Right atrium auricular region (tissue), 2 donors: ENCODE measurements around the gene SFR1. TPM values are rescaled to one million over a fixed set of nuclear protein-coding genes. Genes with fewer than 3 reads are reported as not detected.

Experiments
- DNase-seq: peaks from one replicate; pipeline ENCODE4 v3.0.0-alpha.2; 2019; ENCODE audit warnings: low spot score
- H3K27ac ChIP-seq, 2 donors: fragments of 200-600 bp; sonication (generic); 1 replicate in 1 of 2; 2 replicates in 1 of 2; pipeline ENCODE4 v1.5.1; 2016 to 2019
- H3K27me3 ChIP-seq, 2 donors: fragments of 200-600 bp; sonication (generic); one replicate each; pipeline versions ENCODE4 v1.5.1 to v1.6.0; 2017 to 2019
- H3K36me3 ChIP-seq: fragments of 200-600 bp; sonication (generic); one replicate; pipeline ENCODE4 v1.5.1; 2016
- H3K4me1 ChIP-seq, 2 donors: fragments of 200-600 bp; sonication (generic); one replicate each; pipeline versions ENCODE4 v1.5.1 to v1.6.0; 2017 to 2019
- H3K4me3 ChIP-seq, 2 donors: fragments of 200-600 bp; sonication (generic); 1 replicate in 1 of 2; 2 replicates in 1 of 2; pipeline ENCODE4 v1.5.1; 2017 to 2019; ENCODE audit warnings: mild to moderate bottlenecking in 1 of 2, moderate library complexity in 1 of 2
- H3K9me3 ChIP-seq, 2 donors: fragments of 200-600 bp; sonication (generic); one replicate each; pipeline ENCODE4 v1.5.1; 2019
- total RNA-seq, 2 donors: library from RNA; depleted of rRNA; stranded (reverse); fragments of >200 nt; gene quantifications; one replicate each; pipeline ENCODE4 v1.1.0, GENCODE V29; 2016
- TF ChIP-seq, protein P1 (sequence below), 2 donors: fragments of 200-600 bp; sonication (generic); IDR thresholded peaks; one replicate each; pipeline ENCODE4 v1.5.1; 2019; ENCODE audit warnings: antibody characterized with exemption in 2 of 2

SFR1 gene
- total RNA-seq, 2 donors from 2014 or later: 5.3 to 6.0 TPM

DNA sequence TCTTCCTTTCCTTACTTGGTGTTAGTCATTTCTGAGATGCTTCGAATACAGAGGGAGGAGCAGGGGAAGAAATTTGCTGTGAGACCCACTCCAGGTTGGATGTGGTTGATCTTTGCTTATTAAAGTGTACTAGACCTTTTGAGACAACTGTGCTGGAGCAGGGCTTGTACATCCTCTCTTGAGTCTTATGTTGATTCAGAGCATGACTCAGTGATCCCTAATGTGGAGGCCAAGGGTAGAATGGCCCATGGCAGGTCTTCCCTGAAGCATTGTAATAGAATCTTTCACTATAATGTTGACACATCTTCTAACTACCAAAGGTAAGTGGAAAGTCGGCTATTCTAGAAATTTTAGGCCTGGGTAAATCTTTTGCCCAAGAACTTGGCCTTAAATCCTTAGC lies 17.0 kb upstream of the SFR1 start:
- no peaks in the 10 kb centered on the region for H3K36me3 ChIP-seq
- no peaks in the 10 kb centered on the region for H3K9me3 ChIP-seq
- H3K4me3 ChIP-seq: no peak overlapping the region
- H3K27ac ChIP-seq: no peak overlapping the region
- TF ChIP-seq, protein P1, sequence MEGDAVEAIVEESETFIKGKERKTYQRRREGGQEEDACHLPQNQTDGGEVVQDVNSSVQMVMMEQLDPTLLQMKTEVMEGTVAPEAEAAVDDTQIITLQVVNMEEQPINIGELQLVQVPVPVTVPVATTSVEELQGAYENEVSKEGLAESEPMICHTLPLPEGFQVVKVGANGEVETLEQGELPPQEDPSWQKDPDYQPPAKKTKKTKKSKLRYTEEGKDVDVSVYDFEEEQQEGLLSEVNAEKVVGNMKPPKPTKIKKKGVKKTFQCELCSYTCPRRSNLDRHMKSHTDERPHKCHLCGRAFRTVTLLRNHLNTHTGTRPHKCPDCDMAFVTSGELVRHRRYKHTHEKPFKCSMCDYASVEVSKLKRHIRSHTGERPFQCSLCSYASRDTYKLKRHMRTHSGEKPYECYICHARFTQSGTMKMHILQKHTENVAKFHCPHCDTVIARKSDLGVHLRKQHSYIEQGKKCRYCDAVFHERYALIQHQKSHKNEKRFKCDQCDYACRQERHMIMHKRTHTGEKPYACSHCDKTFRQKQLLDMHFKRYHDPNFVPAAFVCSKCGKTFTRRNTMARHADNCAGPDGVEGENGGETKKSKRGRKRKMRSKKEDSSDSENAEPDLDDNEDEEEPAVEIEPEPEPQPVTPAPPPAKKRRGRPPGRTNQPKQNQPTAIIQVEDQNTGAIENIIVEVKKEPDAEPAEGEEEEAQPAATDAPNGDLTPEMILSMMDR (IDR thresholded peaks at IDR 0.05): no peak
- no peak for DNase-seq
- no peaks in the 10 kb centered on the region for H3K27me3 ChIP-seq
- H3K4me1 ChIP-seq: no peaks in the 10 kb centered on the region

DNA sequence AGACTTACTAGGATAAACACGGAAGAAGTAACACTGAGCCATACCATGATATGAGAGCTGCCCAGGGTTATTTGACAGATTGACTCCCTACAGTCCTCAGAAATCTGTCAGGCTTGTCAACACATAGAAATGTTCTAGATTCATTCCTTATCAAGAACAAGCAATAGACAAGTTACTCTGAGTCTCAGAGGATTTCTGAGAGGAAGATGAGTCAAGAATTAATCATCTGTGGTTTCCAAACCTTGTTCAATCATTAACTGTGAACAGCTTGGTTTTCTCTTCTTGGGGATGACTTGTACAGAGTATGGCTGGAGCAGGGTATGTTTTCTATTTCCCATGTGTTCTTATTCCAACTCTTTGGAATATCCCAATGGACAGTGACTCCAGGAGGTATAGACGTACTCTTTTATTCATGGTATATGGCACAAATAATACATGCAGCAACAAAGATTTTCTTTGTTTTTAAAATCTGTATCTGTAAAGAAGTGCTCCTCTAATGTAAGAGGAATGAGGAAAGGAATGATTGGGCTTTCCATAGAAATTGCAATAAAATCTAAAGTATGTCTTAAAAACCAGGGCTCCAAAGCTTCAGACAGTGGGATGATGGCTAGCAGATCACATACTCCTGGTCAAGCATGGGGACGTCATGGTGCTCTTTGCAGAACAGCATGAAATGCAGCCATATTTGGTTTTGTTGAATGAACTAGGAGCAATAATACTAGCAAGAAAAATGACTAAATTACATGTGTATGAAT lies 11.9 kb upstream of the SFR1 start:
- Histone ChIP-seq H3K9me3 (no peaks in the 10 kb centered on the region), H3K4me3 (no peak overlapping the region)

DNA sequence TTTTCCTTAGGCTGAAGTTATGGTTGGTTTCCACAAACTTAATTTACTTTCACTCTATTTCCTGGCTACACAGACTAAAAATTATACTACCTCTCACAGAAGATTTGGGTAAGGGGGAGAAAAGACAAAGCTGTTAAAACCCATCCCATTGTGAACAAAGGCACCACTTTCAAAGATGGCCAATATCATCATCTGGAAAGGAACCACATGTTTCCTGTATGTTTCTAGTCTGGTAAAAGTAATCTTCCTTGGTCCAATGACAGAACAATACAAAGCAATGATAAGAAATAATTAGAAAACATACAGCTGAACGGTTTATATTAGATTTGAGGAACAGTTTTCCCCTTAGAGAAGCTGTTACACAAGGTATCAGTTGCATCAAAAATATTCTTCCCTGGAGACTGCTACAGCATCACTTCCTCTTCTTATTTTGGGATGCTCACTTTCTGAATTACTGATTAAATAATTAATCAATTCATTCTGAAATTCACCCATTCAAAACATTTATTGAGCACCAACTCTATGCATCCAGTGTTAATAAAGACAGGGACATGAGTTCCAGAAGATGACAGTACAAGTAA lies 8.5 kb upstream of the SFR1 start:
- Histone ChIP-seq H3K9me3 (no peaks in the 10 kb centered on the region), H3K27ac (no peak overlapping the region), H3K27me3 (no peaks in the 10 kb centered on the region), H3K4me1 (no peaks in the 10 kb centered on the region), H3K4me3 (no peak overlapping the region), H3K36me3 (no peaks in the 10 kb centered on the region)
- DNase-seq: no peak
- TF ChIP-seq, protein P1 (IDR thresholded peaks at IDR 0.05): no peak

More for the DNA sequence above, 11.9 kb upstream of the SFR1 start:
- no peak for DNase-seq
- Histone ChIP-seq H3K36me3 (no peaks in the 10 kb centered on the region), H3K4me1 (no peaks in the 10 kb centered on the region), H3K27me3 (no peaks in the 10 kb centered on the region), H3K27ac (no peak overlapping the region)
- TF ChIP-seq, protein P1 (IDR thresholded peaks at IDR 0.05): no peak

DNA sequence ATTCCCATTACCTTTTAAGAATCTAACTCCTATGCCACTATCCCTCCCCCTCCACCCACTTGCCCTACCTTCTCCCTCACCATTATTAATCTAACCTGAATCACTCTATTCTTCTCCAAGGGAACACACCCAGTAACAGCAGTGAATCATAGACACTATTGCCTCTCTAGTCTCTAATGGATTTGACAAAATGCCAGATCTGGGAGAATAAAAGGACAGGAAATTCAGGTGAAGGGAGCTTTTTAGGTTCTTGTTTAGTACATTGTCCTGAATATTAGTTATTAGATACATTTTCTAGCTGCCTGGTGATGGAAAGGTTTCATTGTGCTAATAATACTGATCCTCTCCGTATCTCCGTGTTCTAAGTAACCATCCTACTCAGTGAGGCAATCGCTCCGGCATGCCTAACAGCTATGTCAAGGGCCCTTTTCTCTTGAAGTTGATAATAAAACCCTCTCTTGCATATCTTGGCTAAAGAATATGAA lies 4.1 kb upstream of the SFR1 start:
- peaks cover 0 to 6% of the 10 kb centered on the region in 2 donors for H3K4me1 ChIP-seq
- no peaks in the 10 kb centered on the region for H3K9me3 ChIP-seq
- DNase-seq: no peak
- TF ChIP-seq, protein P1 (IDR thresholded peaks at IDR 0.05): no peak
- no peak overlapping the region for H3K27ac ChIP-seq
- H3K4me3 ChIP-seq: no peak overlapping the region
- no peaks in the 10 kb centered on the region for H3K36me3 ChIP-seq
- H3K27me3 ChIP-seq: no peaks in the 10 kb centered on the region

DNA sequence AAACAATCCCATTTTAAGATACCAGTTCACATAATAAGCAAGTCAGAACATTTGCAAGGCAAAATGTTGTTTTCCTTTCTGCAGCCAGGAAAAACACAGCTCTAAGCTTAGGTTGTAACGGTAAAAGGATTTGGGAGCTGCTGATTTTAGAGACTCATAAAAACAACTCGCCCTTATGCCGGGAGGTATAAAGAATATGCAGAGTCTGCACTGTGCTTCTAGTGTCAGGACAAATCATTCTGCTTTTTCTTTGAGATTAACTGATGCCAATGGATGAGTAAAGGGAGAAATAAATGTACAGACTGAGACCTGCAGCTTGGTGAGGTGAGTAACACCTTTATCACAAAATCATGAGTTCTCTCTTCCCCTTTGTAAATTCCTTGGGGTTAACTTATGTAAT lies 2.0 kb upstream of the SFR1 start:
- TF ChIP-seq, protein P1 (IDR thresholded peaks at IDR 0.05): no peak
- Histone ChIP-seq H3K27ac (peak overlapping the region; percentile 99), H3K27me3 (no peaks in the 10 kb centered on the region), H3K4me1 (peaks cover 0 to 11% of the 10 kb centered on the region in 2 donors), H3K9me3 (no peaks in the 10 kb centered on the region), H3K4me3 (no peak overlapping the region), H3K36me3 (no peaks in the 10 kb centered on the region)
- DNase-seq: no peak
